Retina (tissue), 1 donor: ENCODE measurements around the gene DENND4A.

Experiments used
- DNase-seq: peaks from one replicate; pipeline ENCODE4 v3.0.0-alpha.2; 2016

The DENND4A gene

GRCh38 chr15:65792138-65792987, at the start of gene DENND4A:
TSS of gene DENND4A (minus strand) at chr15:65792293. CDS start at chr15:65756450, 35,843 bp downstream.
- DNase-seq: peak; percentile 99

- no peak for DNase-seq
Observed at GRCh38 chr15:65841121-65841930, 49.2 kb upstream of the DENND4A start.

GRCh38 chr15:65839985-65840384, 47.9 kb upstream of the DENND4A start:
- DNase-seq: no peak

- no peak for DNase-seq
Observed at GRCh38 chr15:65839354-65839901, 47.3 kb upstream of the DENND4A start.

- DNase-seq: no peak
Observed at GRCh38 chr15:65837301-65838294, 45.5 kb upstream of the DENND4A start.

GRCh38 chr15:65836665-65837064, 44.6 kb upstream of the DENND4A start:
- no peak for DNase-seq

- no peak for DNase-seq
Observed at GRCh38 chr15:65835447-65835846, 43.4 kb upstream of the DENND4A start.

- DNase-seq: no peak
Observed at GRCh38 chr15:65834603-65835282, 42.6 kb upstream of the DENND4A start.

- DNase-seq: peak; percentile 59
Observed at GRCh38 chr15:65833501-65834205, 41.6 kb upstream of the DENND4A start.

GRCh38 chr15:65832549-65833364, 40.7 kb upstream of the DENND4A start:
- DNase-seq: peak; percentile 84

GRCh38 chr15:65829130-65829764, 37.2 kb upstream of the DENND4A start:
- no peak for DNase-seq

- DNase-seq: no peak
Observed at GRCh38 chr15:65828585-65828984, 36.5 kb upstream of the DENND4A start.

GRCh38 chr15:65827065-65827464, 35.0 kb upstream of the DENND4A start:
- DNase-seq: no peak

- no peak for DNase-seq
Observed at GRCh38 chr15:65824941-65825544, 33.0 kb upstream of the DENND4A start.

GRCh38 chr15:65824031-65824743, 32.1 kb upstream of the DENND4A start:
- DNase-seq: peak; percentile 58

GRCh38 chr15:65822316-65822715, 30.2 kb upstream of the DENND4A start:
- DNase-seq: no peak

- no peak for DNase-seq
Observed at GRCh38 chr15:65821070-65821469, 29.0 kb upstream of the DENND4A start.

GRCh38 chr15:65819563-65819960, 27.5 kb upstream of the DENND4A start:
- DNase-seq: no peak
